ENCODE measurements around the gene SNRPA1.

GRCh38 chr15:101237251-101237650 lies 57.8 kb downstream of the SNRPA1 start:
- TF ChIP-seq EZH2 (IDR thresholded peaks at IDR 0.05; ENCODE audit: insufficient read depth, low read length) (no peak), CTCF (IDR thresholded peaks at IDR 0.05; ENCODE audit: insufficient read depth, low read depth, low read length) (no peak)

Data from astrocyte (in vitro differentiated cells and primary cell).